SK-N-SH (cell line): ENCODE data around the gene COL25A1. TPM values are rescaled to one million over a fixed set of nuclear protein-coding genes. Genes with fewer than 3 reads are reported as not detected.

Experiments used
- polyA plus RNA-seq, 3 experiments: library from polyadenylated mRNA; depleted of rRNA; stranded (reverse); fragments of >200 nt; gene quantifications; 2 replicates each; pipeline ENCODE4 v1.2.3, GENCODE V29; 2012

Gene COL25A1
- polyA plus RNA-seq, 1 of the 3 experiments (the other 2 are of a cell fraction), result not detected

Other genes with a start within 250 kb of the COL25A1 start
- gene SEC24B, start 131.2 kb upstream of the COL25A1 start, polyA plus RNA-seq (2012; rRNA removed), result 23.0 and 34.4 TPM in 2 replicates